HepG2 (cell line): ENCODE results near the gene TRA2B. TPM values are rescaled to one million over a fixed set of nuclear protein-coding genes. Genes with fewer than 3 reads are reported as not detected.

Experiments used
- ATAC-seq: fragments of 200-7000 bp; cut with Tn5 transposase; 3 replicates; pipeline ENCODE4 v1.9.1; 2020; ENCODE audit warnings: mild to moderate bottlenecking, moderate library complexity
- BruUV-seq: library from RNA; stranded (reverse); fragments of 400-500 nt; replicated peaks from 2 replicates; lab custom pipeline; 2021; lab: Mats Ljungman, UMichigan
- CTCF ChIA-PET: fragments of 300-600 bp; formaldehyde crosslinking; extraction: SDS; loops from one replicate; lab custom pipeline; 2021; ENCODE audit warnings: low total read pairs, inconsistent platforms, low intra/inter-chr PET ratio; lab: Yijun Ruan, JAX
- POLR2A ChIA-PET: fragments of 350-600 bp; sonication (Branson Sonifier 250); formaldehyde crosslinking; loops from one replicate; lab custom pipeline; 2020; ENCODE audit warnings: antibody characterized with exemption, inconsistent platforms; lab: Yijun Ruan, JAX
- DNase-seq: peaks from one replicate; pipeline ENCODE4 v3.0.0-alpha.2; 2015; ENCODE audit warnings: low spot score
- FAIRE-seq: peaks from 3 replicates; lab custom pipeline; 2011; peaks lifted over from hg19 to GRCh38; lab: Jason Lieb, UNC
- H2AFZ ChIP-seq: one replicate; pipeline ENCODE4 v1.6.1; 2011; ENCODE audit warnings: low read length, inconsistent platforms
- H3K27ac ChIP-seq: fragments of 300-600 bp; 3 replicates; pipeline ENCODE4 v1.8.0; 2011; ENCODE audit warnings: mixed run types, mild to moderate bottlenecking, mixed read lengths, low read length, inconsistent platforms; ENCODE audit not compliant: insufficient read depth; ENCODE audit errors: extremely low read length
- H3K27me3 ChIP-seq, 2 experiments: fragments of 200-600 bp in 1 of 2; 2 replicates in 1 of 2; 3 replicates in 1 of 2; pipeline versions ENCODE4 v1.6.0 to v1.8.0; 2011; ENCODE audit warnings: low read length in 2 of 2, mild to moderate bottlenecking in 2 of 2, moderate library complexity in 2 of 2, inconsistent platforms in 1 of 2; ENCODE audit not compliant: insufficient read depth in 2 of 2, control insufficient read depth in 1 of 2
- H3K36me3 ChIP-seq, 2 experiments: fragments of 200-600 bp in 1 of 2; replicated peaks in 1 of 2; 2 replicates in 1 of 2; 3 replicates in 1 of 2; pipeline versions ENCODE4 v1.5.1 to v1.8.0; 2011; ENCODE audit warnings: low read length in 2 of 2, inconsistent platforms in 1 of 2; ENCODE audit not compliant: insufficient read depth in 2 of 2, control insufficient read depth in 1 of 2
- H3K4me1 ChIP-seq: 2 replicates; pipeline ENCODE4 v1.5.1; 2012; ENCODE audit warnings: low read length, inconsistent platforms; ENCODE audit not compliant: insufficient read depth
- H3K4me2 ChIP-seq: 2 replicates; pipeline ENCODE4 v1.6.0; 2011; ENCODE audit warnings: low read depth, low read length, inconsistent platforms
- H3K4me3 ChIP-seq, 3 experiments: fragments of 200-600 bp in 1 of 3; sonication (generic), shearing (Covaris generic) in 1 of 3; replicated peaks in 1 of 3; 2 replicates each; pipeline ENCODE4 v1.5.1; 2011 to 2016; ENCODE audit warnings: low read length in 3 of 3, inconsistent platforms in 2 of 3, low read depth in 2 of 3, mild to moderate bottlenecking in 2 of 3, control low read depth in 1 of 3, mixed read lengths in 1 of 3; ENCODE audit not compliant: insufficient read depth in 1 of 3
- H3K79me2 ChIP-seq: one replicate; pipeline ENCODE4 v1.6.1; 2011; ENCODE audit warnings: low read length, inconsistent platforms; ENCODE audit not compliant: insufficient read depth
- H3K9ac ChIP-seq: 2 replicates; pipeline ENCODE4 v1.6.0; 2011; ENCODE audit warnings: mild to moderate bottlenecking, low read depth, low read length, inconsistent platforms; ENCODE audit not compliant: insufficient read depth
- H3K9me3 ChIP-seq: 2 replicates; pipeline ENCODE4 v1.5.1; 2012; ENCODE audit warnings: mild to moderate bottlenecking, low read length
- H4K20me1 ChIP-seq: 2 replicates; pipeline ENCODE4 v1.6.0; 2011; ENCODE audit warnings: inconsistent platforms, mild to moderate bottlenecking, low read length, moderate library complexity; ENCODE audit not compliant: insufficient read depth
- BHLHE40 ChIP-seq: IDR thresholded peaks from 2 replicates; pipeline ENCODE4 v1.6.1; 2011; ENCODE audit warnings: low read length, improper control_type of control experiment
- CEBPG ChIP-seq: IDR thresholded peaks from 2 replicates; pipeline ENCODE4 v1.6.1; 2016
- CSRNP2 ChIP-seq: sonication (generic); formaldehyde crosslinking; conservative IDR thresholded peaks from 2 replicates; pipeline ENCODE4 v1.8.0; 2022; ENCODE audit warnings: low read depth, missing genetic modification reagents
- GMEB2 ChIP-seq: IDR thresholded peaks from 2 replicates; pipeline ENCODE4 v1.6.1; 2016; ENCODE audit warnings: missing biosample characterization, missing genetic modification reagents, low read depth
- KDM3A ChIP-seq: IDR thresholded peaks from 2 replicates; pipeline ENCODE4 v1.6.1; 2018; ENCODE audit warnings: low read depth, missing compliant biosample characterization
- MED1 ChIP-seq: sonication (generic); formaldehyde crosslinking; IDR thresholded peaks from 2 replicates; pipeline ENCODE4 v1.4.0; 2020; ENCODE audit warnings: missing genetic modification reagents
- MYNN ChIP-seq: sonication (generic); formaldehyde crosslinking; IDR thresholded peaks from 2 replicates; pipeline ENCODE4 v1.4.0; 2020; ENCODE audit warnings: mild to moderate bottlenecking, low read depth, missing genetic modification reagents
- NKX3-1 ChIP-seq: sonication (generic); formaldehyde crosslinking; IDR thresholded peaks from 2 replicates; pipeline ENCODE4 v1.5.0; 2020; ENCODE audit warnings: missing genetic modification reagents
- PTBP1 ChIP-seq: fragments of 200-400 bp; formaldehyde crosslinking; IDR thresholded peaks from 2 replicates; pipeline ENCODE4 v1.6.1; 2018; ENCODE audit warnings: low read length, low read depth; ENCODE audit not compliant: poor library complexity, severe bottlenecking
- SAP130 ChIP-seq: IDR thresholded peaks from 2 replicates; pipeline ENCODE4 v1.6.1; 2016; ENCODE audit warnings: low read depth
- YEATS2 ChIP-seq: sonication (generic); formaldehyde crosslinking; IDR thresholded peaks from 2 replicates; pipeline ENCODE4 v1.4.0; 2020; ENCODE audit warnings: missing genetic modification reagents, borderline replicate concordance
- ZMAT3 ChIP-seq: sonication (generic); formaldehyde crosslinking; conservative IDR thresholded peaks from 2 replicates; pipeline ENCODE4 v1.7.0; 2021; ENCODE audit warnings: missing genetic modification reagents
- ZNF343 ChIP-seq: sonication (generic); formaldehyde crosslinking; IDR thresholded peaks from 2 replicates; pipeline ENCODE4 v1.4.0; 2020; ENCODE audit warnings: mild to moderate bottlenecking, missing genetic modification reagents
- ZNF367 ChIP-seq: sonication (generic); formaldehyde crosslinking; IDR thresholded peaks from 2 replicates; pipeline ENCODE4 v1.4.0; 2020; ENCODE audit warnings: missing genetic modification reagents, borderline replicate concordance
- ZNF546 ChIP-seq: sonication (generic); formaldehyde crosslinking; conservative IDR thresholded peaks from 2 replicates; pipeline ENCODE4 v1.8.1; 2023; ENCODE audit warnings: mild to moderate bottlenecking, missing genetic modification reagents
- ZNF772 ChIP-seq: sonication (generic); formaldehyde crosslinking; IDR thresholded peaks from 2 replicates; pipeline ENCODE4 v1.5.0; 2020; ENCODE audit warnings: mild to moderate bottlenecking, missing genetic modification reagents
- ZNF775 ChIP-seq: sonication (generic); formaldehyde crosslinking; IDR thresholded peaks from 2 replicates; pipeline ENCODE4 v1.4.0; 2020; ENCODE audit warnings: missing genetic modification reagents, mild to moderate bottlenecking, moderate library complexity, borderline replicate concordance
- ZNF792 ChIP-seq: IDR thresholded peaks from 2 replicates; pipeline ENCODE4 v1.6.1; 2016
- WGBS: methylation state at CpG from one replicate; pipeline ENCODE4 v1.1.6; 2017; ENCODE audit warnings: low lambda C conversion rate; 5-methylcytosine and 5-hydroxymethylcytosine counted together
- in situ Hi-C: cut with HindIII; loops from 2 replicates; pipeline ENCODE4 v1.10.0; 2017; ENCODE audit warnings: low pct_unique_long_range_greater_than_20kb; ENCODE audit not compliant: extremely low pct_ligation_motif_present
- intact Hi-C: fragments of 100-400 bp; cut with micrococcal nuclease; formaldehyde crosslinking; loops from one replicate; pipeline ENCODE4 v1.10.0; 2022; ENCODE audit not compliant: unreplicated experiment
- polyA plus RNA-seq, 8 experiments: library from polyadenylated mRNA; depleted of rRNA in 3 of 8; stranded (reverse) in 7 of 8; unstranded in 1 of 8; fragments of >200 nt; fragmentation: Illumina TruSeq in 4 of 8; extraction: Trizol in 4 of 8; gene quantifications; 2 replicates each; pipeline versions ENCODE4 v1.2.1 to v1.2.3, GENCODE V29; 2011 to 2016; ENCODE audit warnings: low read depth in 4 of 8, missing spikeins in 1 of 8, mixed read lengths in 1 of 8; ENCODE audit not compliant: insufficient read depth in 1 of 8
- total RNA-seq, 5 experiments: library from RNA; depleted of rRNA; stranded (reverse); fragments of >200 nt; fragmentation: Illumina TruSeq; extraction: Trizol; gene quantifications; 2 replicates each; pipeline ENCODE4 v1.2.3, GENCODE V29; 2016; ENCODE audit warnings: low read depth in 1 of 5
- TF ChIP-seq, protein P1 (sequence below): sonication (generic); formaldehyde crosslinking; conservative IDR thresholded peaks from 2 replicates; pipeline ENCODE4 v1.8.0; 2022; ENCODE audit warnings: mild to moderate bottlenecking, moderate library complexity, missing genetic modification reagents
- TF ChIP-seq, protein P2 (sequence below): sonication (generic); formaldehyde crosslinking; IDR thresholded peaks from 2 replicates; pipeline ENCODE4 v1.5.1; 2020; ENCODE audit warnings: mild to moderate bottlenecking, missing genetic modification reagents, moderate library complexity

The TRA2B gene
- total and polyA plus RNA-seq, 2 of the 13 experiments (the other 11 are each of a cell fraction or from before 2014, with no cell fraction given) = 105 to 241 TPM

GRCh38 chr3:185983495-185984141, 45.8 kb upstream of the TRA2B start:
- peak overlapping the region; percentile 36 for H3K4me2 ChIP-seq
- ATAC-seq (peak; percentile 91), DNase-seq (peak; percentile 65), FAIRE-seq (peak; percentile 68)
- no peak overlapping the region for H3K9ac ChIP-seq
- H3K36me3 ChIP-seq = no peaks in the 10 kb centered on the region
- H3K27me3 ChIP-seq = no peaks in the 10 kb centered on the region
- no peaks in the 10 kb centered on the region for H3K79me2 ChIP-seq
- in situ Hi-C loops (loop anchor here (5.0 to 25.0 kb wide), 3 partner anchors 259 to 829 kb away; partner anchors contain the start of genes CRYGS and RFC4), intact Hi-C loops (loop anchor here (1.0 to 10.0 kb wide), 3 partner anchors 111 to 557 kb away; no protein-coding TSS in a partner anchor)
- H3K27ac ChIP-seq = no peak overlapping the region
- no TSS peak for BruUV-seq
- CTCF ChIA-PET = interaction anchor here (0.7 to 3.6 kb wide), 5 partner anchors 259 to 557 kb away, joined by 3 to 33 read pairs (median 8); no protein-coding TSS in a partner anchor
- WGBS = 18% methylated on average over 11 of the region's 23 CpGs
- no peak overlapping the region for H2AFZ ChIP-seq
- no peak overlapping the region for H3K4me3 ChIP-seq
- POLR2A ChIA-PET = interaction anchor here (2.0 kb wide), 1 partner anchor 259 kb away, joined by 4 read pairs; no protein-coding TSS in a partner anchor
- no peaks in the 10 kb centered on the region for H4K20me1 ChIP-seq
- H3K9me3 ChIP-seq = no peaks in the 10 kb centered on the region
- peaks cover 41% of the 10 kb centered on the region for H3K4me1 ChIP-seq
- TF ChIP-seq, protein P1, sequence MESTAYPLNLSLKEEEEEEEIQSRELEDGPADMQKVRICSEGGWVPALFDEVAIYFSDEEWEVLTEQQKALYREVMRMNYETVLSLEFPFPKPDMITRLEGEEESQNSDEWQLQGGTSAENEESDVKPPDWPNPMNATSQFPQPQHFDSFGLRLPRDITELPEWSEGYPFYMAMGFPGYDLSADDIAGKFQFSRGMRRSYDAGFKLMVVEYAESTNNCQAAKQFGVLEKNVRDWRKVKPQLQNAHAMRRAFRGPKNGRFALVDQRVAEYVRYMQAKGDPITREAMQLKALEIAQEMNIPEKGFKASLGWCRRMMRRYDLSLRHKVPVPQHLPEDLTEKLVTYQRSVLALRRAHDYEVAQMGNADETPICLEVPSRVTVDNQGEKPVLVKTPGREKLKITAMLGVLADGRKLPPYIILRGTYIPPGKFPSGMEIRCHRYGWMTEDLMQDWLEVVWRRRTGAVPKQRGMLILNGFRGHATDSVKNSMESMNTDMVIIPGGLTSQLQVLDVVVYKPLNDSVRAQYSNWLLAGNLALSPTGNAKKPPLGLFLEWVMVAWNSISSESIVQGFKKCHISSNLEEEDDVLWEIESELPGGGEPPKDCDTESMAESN (CRISPR knock-in tag) = no peak
- no peak for TF ChIP-seq ZNF343
- TF ChIP-seq MYNN (CRISPR knock-in tag) = no peak; the same call in 1 of the 2 replicates
- no peak for TF ChIP-seq KDM3A (CRISPR knock-in tag)
- no peak for TF ChIP-seq YEATS2
- no peak for TF ChIP-seq CSRNP2 (CRISPR knock-in tag)
- no peak for TF ChIP-seq PTBP1
- TF ChIP-seq ZNF775 (CRISPR knock-in tag) = peak; percentile 49; the same call in 1 of the 2 replicates
- TF ChIP-seq, protein P2, sequence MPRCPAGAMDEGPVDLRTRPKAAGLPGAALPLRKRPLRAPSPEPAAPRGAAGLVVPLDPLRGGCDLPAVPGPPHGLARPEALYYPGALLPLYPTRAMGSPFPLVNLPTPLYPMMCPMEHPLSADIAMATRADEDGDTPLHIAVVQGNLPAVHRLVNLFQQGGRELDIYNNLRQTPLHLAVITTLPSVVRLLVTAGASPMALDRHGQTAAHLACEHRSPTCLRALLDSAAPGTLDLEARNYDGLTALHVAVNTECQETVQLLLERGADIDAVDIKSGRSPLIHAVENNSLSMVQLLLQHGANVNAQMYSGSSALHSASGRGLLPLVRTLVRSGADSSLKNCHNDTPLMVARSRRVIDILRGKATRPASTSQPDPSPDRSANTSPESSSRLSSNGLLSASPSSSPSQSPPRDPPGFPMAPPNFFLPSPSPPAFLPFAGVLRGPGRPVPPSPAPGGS (CRISPR knock-in tag) = no peak
- no peak for TF ChIP-seq ZNF367
- no peak for TF ChIP-seq ZNF792 (CRISPR knock-in tag)
- TF ChIP-seq ZNF772 (CRISPR knock-in tag) = no peak
- TF ChIP-seq NKX3-1 = no peak
- no peak for TF ChIP-seq ZMAT3 (CRISPR knock-in tag)
- no peak for TF ChIP-seq CEBPG (CRISPR knock-in tag)
- TF ChIP-seq BHLHE40 = no peak
- no peak for TF ChIP-seq GMEB2 (CRISPR knock-in tag)
- TF ChIP-seq SAP130 (CRISPR knock-in tag) = 0 out of 2 replicates have a peak, but pooled peaks have one; percentile 31
- TF ChIP-seq ZNF546 = no peak
- TF ChIP-seq MED1 (CRISPR knock-in tag) = no peak
